Activated CD4-positive, alpha-beta T cell treated with anti-CD3 and anti-CD28 coated beads, Interleukin-2, amount 50 U/mL, for 1 hour (primary cell): Measurements from ENCODE around the gene ARHGEF7.
"Not testable (repeated sequence)": the region's sequence is repeated elsewhere in the genome, so short reads cannot be mapped to it uniquely, and the experiment has no call there.

Experiments used
- DNase-seq: peaks from one replicate; pipeline ENCODE4 v3.0.0-alpha.2; 2020

ARHGEF7 gene

DNA sequence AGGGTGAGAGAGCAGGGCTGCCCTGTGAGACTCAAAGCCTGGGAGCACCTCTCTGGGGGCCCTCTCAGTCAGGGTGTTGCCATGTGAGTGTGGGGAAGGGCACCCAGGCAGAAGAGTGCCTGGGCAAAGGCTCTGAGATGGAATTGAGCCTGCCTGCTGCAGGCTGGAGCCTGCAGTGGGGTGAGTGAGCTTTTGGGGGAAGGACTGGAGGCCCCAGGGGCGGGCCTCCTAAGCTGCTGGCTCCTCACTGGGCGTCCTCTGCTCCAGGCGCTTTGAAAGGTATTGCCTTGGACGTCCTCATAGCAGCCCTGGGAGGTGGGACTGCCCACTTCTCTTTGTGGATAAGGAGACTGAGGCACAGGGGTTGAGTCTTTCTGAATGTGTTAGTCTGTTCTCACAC lies 60.3 kb downstream of the ARHGEF7 start:
- no peak for DNase-seq

DNA sequence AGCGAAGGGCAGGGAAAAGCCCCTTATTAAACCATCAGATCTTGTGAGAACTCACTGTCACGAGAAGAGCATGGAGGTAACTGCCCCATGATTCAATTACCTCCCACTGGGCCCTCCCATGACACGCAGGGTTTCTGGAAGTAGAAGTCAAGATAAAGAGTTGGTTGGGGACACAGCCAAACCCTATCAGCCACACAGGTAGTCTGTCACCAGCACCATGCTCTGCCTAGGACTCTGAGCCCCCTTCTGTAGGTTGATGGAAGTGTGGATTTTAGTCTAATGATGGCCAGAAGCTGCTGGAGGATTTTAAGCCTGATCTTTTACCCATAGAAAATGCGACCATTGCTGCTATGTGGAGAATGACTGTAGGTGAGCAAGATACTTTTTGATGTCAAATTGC lies 60.8 kb downstream of the ARHGEF7 start:
- DNase-seq, result no peak

DNA sequence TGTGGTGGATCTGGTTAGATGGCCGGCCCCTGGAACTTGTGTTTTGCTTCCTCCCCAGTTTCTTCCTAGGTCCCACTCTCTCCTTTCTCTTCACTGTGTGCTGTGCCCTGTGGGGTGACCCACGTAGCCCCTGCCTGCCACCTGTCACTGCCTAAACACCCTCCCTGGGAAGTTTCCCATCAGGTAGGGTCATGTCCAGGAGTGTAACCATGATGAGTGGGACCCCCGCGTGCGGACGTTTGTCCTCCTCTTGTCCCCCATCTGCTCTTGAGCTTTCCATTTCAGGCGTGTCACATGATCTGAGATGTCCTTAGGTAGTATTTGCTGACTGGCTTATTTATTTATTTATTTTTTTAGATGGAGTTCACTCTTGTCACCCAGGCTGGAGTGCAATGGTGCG lies 61.3 kb downstream of the ARHGEF7 start:
- DNase-seq, result no peak

DNA sequence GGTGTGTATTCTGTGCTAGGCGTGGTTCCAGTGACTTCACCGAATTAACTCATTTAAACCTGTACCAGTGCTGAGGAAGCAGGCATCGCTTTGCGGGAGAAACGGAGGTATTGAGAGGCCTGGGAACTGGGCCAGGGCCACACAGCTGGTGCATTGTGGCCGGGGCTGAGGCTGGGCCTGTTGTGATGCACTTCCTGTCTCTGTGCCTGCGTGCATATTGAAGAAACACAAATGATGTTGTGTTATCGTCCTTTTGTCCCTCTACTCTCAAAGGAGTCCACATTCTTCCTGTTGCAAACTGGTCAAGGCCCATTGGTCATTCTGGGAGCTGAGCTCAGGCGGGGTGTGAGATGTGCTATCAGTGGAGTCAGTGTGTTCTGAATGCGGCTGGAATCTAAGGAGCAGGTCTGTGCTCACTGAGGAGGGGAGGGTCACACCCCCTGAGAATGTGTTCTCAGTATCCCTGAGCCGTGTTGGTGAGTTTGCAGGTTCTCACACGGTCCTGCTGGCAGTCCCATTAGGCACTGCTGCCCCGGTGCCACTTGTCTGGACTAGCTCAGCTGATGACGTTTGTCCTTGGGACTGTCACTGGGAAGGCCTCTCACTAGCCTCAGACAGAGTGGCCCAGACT lies 62.1 kb downstream of the ARHGEF7 start:
- DNase-seq, result peak; percentile 64

DNA sequence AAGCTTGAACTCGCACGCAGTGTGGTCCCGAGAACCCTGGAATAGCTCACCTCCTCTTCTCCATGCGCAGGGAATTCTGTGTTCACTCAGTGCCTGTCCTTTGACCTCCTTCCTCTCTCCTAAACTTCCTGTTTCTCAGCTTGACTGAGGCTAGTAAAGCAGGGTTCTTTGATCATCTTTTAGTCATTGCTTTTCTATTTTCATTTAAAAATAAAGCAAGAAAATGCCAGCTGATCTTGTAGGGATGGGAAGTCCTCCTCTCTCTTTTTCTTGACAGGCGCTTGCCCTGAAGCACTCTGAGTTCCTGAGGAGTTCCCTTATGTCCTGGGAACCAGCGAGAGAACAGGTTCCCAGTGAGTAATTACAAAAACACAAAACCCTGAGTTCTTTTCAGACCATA lies 62.8 kb downstream of the ARHGEF7 start:
- DNase-seq, result no peak

DNA sequence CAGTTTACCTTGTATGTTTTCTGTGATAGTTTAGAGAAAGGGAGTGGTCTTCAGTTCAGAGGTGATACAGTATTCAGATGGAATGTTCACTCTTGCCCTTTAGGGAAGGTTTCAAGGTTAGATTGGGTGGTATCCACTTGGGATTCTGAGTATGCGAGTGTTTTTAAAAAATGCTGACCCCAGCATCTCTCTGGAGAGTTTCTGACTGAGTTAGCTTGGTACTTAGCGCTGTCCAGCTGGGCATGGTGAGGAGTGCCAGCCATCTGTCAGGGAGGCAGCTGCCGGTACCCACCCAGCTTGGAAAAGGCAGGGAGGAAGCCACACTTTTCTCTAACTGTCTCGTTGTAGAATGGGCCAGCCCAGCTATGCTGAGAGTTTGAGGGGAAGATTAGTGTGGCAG lies 63.3 kb downstream of the ARHGEF7 start:
- DNase-seq, result no peak

DNA sequence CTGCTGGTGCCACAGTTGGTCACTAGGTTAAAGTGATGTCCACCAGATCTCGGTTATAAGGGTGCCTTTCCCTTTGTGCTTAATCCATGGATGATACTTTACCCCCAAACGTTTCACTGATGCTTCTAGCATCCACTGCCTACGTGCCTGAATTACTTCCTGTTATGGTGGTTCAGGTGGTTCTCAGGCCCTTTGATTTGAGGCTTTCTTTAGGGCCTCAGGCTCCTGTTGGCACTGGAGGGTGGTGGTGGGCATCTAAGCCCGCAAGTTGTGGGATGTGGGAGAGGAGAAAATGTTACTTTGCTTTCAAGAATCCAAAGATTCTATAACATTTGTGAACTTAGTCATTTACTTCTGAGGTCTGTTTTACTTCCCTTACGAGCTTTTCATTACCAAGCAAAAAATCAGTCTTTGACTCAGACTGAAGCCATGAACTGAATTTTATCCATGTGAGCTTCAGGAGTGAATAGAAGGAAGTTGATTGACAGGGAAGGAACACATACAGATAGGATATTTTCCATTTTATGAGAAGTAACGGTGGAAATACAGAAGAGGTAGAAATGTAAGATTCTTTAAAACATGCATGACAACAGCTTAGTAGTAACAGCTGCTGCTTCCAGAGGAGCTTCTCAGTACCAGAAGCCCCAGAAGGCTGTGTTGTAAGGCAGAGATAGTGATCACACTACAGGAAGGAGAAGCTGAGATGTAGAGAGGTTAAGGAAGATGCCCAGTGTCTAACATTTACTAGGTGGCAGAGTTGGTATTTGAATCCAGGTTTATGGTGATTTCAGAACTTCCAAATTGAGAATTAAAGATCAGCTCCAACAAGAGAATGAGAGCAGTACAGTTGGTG lies 65.0 kb downstream of the ARHGEF7 start:
- DNase-seq, result no peak

DNA sequence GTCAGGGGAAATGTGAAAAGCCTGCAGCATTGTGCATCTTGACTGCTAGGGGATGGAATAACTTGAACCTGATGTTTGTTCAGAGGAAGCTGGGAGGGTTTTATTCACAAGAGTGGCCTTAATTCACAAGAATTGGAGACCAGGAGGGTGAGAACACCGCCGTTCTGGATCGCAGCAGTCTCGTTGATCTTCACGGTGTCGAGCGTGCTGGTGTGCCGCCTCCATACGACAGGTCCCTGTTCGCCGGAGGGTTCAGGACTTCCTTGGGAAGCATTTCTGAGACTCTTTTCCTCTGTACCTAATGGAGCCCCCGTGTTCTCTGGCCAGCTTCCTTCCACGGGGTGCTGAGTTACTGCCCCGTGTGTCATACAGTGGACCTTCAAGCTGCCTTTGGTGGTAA lies 66.9 kb downstream of the ARHGEF7 start:
- DNase-seq, result no peak

DNA sequence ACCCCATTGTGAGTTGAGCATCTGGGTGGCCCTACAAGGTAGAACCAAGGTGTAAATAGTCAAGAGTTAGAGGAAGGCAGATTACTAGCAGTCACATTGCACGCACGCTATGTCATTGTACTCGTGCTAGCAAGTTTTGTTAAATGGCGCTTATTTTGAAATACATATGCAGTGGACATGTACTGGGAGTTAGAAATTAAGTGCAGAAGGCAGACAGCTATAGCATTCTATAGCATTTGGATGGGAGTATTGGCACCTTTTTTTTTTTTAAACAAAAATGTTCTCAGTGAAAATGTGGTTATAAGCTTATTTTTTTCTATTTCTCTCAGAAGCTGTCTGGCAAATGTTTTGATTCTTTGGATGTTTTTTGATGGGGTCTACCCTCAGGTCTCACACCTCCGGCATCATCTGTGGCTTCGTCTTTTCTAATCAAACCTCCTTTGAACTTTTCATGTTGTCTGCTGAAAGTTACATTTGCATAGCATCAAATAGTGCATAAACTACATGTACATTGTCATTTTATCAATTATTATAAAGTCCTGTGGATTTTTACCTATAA lies 68.1 kb downstream of the ARHGEF7 start:
- DNase-seq, result no peak

DNA sequence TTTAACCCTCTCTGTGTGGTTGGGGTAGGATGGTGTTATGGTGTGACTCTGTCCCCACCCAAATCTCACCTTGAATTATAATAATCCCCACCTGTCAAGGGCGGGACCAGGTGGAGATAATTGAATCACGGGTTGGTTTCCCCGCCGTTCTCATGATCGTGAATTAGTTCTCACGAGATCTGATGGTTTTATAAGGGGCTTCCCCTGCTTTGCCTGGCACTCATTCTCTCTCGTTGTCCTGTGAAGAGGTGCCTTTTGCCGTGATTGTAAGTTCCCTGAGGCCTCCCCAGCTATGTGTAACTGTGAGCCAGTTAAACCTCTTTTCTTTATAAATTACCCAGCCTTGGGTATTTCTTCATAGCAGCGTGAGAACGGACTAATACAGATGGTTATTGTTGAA lies 68.8 kb downstream of the ARHGEF7 start:
- DNase-seq, result no peak

DNA sequence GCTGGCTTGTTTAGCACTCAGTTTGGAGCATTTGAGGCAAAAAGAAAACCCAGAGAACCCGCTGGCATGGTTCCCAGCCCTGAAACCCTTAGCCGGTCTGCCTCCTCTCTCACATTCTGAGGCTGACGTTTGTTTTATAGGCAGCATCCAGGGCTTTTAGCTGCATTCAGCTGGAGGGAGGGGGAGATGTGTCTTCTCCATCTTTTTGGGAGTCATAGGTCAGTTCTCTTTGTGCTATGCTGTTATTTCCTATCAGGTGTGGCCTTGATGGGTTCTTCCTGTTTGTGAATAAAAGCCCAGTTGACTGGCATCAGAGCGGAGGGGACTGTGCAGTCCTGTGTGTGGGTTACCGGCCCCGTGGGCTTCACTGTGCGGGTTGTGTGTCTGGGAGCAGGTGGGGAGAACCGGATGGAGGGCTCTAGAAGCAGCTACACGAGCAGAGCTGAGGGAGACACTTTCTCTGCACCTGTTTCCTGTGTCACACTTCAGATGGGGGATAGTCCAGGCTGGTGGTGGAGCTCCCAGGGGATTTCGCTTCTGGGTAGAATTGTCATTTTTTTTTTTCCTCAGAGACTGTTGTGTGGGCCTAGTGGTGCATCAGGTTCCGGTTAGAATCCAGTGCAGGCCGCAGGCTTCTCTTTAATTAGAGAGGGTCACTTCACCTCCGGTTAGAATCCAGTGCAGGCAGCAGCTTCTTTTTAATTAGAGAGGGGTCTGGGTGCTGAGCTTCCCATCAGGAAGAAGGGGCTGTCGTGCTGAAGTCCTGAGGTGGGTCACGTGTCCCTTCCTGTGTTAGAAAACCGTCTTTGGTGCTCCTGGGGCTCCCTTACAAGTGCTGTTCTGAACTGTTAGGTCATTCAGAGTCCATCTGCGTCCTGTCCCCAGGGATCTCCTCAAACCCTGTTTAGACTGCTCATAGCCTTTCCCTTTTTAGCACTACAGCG lies 69.6 kb downstream of the ARHGEF7 start:
- DNase-seq, result no peak

DNA sequence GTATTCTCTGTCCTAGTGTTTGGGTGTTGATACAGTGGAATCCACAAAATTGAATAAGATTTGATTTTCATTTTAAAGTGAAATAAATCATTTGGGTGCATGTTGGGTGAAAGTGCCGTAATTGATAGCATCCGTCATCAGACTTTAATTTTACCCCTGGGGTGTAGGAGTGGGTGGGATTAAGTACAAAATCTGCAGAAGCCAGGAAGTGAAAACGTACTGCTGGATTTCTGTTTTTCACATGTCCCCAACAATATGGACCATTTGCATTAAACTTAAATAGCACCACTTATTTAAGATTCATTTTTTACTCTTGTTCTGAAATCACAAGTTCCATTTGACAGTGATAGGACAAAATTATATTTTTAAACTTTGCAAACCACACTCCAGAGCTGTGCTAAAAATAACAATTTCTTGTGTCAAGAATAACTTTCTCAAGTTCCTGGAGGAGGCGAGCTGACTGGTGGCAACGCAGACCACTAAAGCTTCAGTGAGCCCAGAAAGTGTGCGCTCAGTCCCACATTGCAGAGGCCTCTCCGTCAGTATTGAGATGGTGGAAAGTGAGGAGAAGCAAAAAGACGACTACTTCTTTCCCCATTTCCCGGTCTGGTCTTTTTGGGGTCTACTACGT lies 71.3 kb downstream of the ARHGEF7 start:
- DNase-seq, result no peak

DNA sequence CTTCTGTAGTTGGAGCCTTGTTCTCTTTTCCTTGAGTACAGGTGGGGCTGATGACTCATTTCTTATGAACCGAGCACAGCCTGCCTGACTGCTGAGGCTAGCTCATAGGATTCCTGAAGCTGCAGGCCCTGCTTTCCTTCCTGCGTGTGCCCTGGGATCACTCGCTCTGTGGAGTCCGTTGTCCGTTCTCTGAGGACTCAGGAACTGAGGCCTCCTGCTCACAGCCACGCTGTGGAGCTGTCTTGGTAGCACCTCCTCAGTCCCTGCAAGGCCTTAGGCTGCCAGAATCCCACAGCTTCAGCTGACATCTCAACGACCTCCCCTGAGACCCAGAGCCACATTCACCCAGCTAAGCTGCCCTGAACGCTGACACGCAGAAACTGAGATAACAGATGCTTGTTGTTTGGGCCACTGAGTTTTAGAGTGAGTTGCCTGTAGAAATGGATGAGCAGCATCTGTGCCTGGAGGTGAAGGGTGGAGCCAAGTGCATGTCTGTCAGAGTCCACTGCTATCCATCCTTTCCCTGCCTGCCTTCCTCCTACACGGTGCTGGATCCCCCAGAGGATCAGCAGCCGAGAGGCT lies 72.9 kb downstream of the ARHGEF7 start:
- DNase-seq, result no peak

DNA sequence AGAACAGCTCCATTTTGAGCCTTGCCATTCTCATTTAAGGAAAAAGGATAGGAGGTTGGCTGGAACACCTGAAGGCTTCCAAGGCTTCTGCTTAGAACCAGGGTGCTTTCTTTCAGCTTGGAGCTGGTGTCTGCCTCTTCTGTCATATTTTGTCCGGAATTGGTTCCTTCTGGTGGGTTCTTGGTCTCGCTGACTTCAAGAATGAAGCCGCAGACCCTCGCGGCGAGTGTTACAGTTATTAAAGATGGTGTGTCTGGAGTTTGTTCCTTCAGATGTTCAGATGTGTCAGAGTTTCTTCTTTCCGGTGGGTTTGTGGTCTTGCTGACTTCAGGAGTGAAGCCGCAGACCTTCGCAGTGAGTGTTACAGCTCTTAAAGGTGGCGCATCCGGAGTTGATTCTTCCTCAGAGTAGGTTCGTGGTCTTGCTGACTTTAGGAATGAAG lies 74.0 kb downstream of the ARHGEF7 start:
- peak; percentile 59 for DNase-seq

DNA sequence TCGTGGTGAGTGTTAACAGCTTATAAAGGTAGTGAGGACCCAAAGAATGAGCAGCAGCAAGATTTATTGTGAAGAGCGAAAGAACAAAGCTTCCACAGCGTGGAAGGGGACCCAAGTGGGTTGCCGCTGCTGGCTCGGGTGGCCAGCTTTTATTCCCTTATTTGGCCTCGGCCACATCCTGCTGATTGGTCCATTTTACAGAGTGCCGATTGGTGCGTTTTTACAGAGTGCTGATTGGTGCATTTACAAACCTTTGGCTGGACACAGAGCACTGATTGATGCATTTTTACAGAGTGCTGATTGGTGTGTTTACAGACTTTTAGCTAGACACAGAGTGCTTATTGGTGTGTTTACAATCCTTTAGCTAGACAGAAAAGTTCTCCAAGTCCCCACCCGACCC lies 74.4 kb downstream of the ARHGEF7 start:
- not testable (repeated sequence) for DNase-seq

DNA sequence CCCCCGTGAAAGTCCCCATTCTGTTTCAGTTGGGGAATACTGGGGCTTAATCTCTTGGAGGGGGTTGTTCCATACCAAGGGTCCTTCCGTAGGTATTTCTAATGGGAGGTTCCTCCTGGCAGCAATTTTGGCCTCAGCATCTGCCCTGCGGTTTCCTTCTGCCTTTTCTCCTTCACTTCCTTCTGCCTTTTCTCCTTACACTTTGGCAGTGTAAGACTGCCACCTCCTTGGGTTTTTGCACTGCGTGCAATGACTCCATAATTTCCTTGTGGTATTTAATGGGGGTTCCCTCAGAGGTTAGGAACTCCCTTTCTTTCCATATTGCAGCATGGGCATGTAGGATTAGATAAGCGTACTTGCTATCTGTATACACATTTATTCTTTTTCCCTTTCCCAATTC lies 78.1 kb downstream of the ARHGEF7 start:
- not testable (repeated sequence) for DNase-seq

DNA sequence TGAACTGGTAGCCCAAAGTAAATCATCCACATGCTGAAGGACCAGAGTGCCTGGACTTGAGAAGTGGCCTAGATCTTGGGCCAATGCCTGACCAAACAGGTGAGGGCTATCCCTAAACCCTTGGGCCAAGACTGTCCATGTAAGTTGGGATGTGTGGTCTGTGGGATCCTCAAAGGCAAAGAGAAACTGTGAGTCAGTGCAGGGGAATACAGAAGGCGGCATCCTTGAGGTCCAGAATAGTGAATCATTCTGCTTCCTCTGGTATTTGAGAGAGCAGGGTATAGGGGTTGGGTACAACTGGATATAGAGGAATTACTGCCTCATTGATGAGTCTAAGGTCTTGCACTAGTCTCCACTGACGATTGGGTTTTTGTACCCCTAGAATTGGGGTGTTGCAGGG lies 79.5 kb downstream of the ARHGEF7 start:
- DNase-seq, result not testable (repeated sequence)

DNA sequence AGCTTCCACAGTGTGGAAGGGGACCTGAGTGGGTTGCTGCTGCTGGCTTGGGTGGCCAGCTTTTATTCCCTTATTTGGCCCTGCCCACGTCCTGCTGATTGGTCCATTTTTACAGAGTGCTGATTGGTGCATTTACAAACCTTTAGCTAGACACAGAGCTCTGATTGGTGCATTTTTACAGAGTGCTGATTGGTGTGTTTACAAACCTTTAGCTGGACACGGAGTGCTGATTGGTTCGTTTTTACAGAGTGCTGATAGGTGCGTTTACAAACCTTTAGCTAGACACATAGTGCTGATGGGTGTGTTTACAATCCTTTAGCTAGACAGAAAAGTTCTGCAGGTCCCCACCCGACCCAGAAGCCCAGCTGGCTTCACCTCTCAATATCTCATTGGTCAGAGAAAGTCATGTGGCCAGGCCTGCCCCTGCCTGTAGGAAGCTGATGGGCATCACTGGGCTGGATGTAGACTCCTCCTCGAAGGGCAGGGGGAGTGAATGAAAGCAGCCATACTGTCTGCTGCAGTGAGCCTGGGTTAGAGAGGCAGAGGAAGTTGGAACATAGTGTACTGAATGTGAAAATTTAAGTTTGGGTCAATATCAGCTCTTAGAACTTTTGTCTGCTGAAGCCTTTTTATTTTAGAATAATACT lies 83.7 kb downstream of the ARHGEF7 start:
- DNase-seq, result not testable (repeated sequence)

DNA sequence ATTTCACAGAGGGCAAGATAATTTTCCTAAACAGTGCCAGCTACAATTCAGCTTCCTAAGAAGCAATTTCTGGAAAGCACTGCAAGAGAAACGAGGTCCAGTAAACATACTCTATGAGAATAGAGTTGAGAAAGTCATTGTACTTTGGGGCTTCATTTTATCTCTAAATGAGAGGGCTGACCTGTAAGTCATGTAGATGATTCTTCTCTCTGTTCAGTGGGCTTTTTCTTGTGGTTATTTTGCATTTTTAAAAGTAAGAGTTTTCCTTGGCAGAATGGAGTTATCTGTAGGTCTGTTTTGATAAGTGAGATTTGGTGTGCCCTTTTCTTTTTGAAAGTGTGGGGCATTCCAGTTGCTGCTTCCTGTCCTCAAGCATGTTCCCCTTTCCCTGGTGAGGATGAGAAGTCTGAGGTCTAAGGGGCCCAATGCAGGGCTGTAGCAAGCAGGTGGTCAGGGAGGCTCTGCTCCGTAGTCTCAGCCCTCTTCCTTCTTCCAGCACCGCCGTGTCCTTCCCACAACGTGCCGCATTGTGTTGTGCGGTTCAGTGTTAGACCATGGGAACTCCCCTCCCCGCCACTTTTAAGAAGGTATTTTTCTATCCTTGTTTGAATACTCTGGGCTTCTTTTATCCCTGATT lies 86.3 kb downstream of the ARHGEF7 start:
- DNase-seq, result no peak

DNA sequence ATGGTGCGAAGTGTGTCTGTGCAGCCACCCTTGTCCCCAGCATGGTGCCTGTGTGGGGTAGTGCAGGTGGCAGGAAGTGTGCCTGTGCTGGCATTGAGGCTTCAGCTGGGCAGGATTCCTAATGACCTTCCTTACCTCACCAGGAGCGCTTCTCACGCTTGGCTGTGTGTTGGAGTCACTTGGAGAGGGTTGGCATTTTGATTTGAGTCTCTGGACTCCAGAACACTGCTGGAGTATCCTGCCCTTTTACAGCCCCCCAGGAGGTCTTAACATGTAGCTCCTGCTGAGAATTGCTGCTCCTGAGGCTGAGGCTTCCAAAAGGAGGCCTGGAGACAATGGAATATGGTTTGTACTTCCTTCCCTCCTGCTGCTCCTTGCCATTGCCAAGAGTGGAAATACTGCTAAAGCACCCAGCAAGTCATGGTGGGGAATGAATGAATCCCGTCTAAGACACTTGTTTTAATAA lies 87.1 kb downstream of the ARHGEF7 start:
- DNase-seq, result no peak

DNA sequence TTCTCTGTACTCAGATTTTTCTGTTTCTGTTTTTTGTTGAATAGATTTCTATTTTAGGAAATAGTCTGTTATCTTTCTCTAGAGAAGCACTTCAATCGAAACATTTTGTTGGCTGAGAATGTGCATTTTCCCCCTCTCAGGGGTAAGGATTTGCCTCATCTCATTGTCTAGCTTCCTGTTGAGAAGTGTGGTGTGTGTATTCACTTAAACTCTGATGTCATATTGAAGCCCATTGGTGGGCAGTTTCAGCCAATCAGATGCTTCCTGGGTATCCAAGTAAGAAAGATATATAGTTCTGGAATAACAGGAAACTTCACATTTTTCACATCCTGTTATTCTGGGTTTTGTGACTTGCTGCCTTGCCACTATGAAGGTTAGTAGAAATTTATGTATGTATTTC lies 87.6 kb downstream of the ARHGEF7 start:
- no peak for DNase-seq
